NCI-H2196 treated with DMSO at 0.1 percent for 48 hours (cell line): ENCODE data around the gene DAW1.
"Not testable (repeated sequence)": the region's sequence is repeated elsewhere in the genome, so short reads cannot be mapped to it uniquely, and the experiment has no call there.

Experiments
- DNase-seq: peaks from one replicate; lab custom pipeline; 2025; ENCODE audit not compliant: unreplicated experiment; lab: John Stamatoyannopoulos, UW

DAW1 gene

GRCh38 chr2:227871375-227871791 is at the start of gene DAW1:
Gene DAW1 (plus strand): TSS chr2:227871631. CDS start chr2:227871690, 59 bp downstream.
- DNase-seq: no peak

GRCh38 chr2:227822416-227823003 is 48.9 kb upstream of the DAW1 start:
- no peak for DNase-seq

- no peak for DNase-seq
These were observed 47.5 kb upstream of the DAW1 start for GRCh38 chr2:227823922-227824321.

GRCh38 chr2:227824711-227825110 is 46.7 kb upstream of the DAW1 start:
- no peak for DNase-seq

GRCh38 chr2:227826019-227826521 is 45.4 kb upstream of the DAW1 start:
- no peak for DNase-seq

- DNase-seq: no peak
These were observed 44.9 kb upstream of the DAW1 start for GRCh38 chr2:227826563-227826962.

- no peak for DNase-seq
These were observed 44.3 kb upstream of the DAW1 start for GRCh38 chr2:227827143-227827542.

GRCh38 chr2:227828477-227828912 is 42.9 kb upstream of the DAW1 start:
- no peak for DNase-seq

GRCh38 chr2:227829337-227829736 is 42.1 kb upstream of the DAW1 start:
- no peak for DNase-seq

- no peak for DNase-seq
These were observed 37.0 kb upstream of the DAW1 start for GRCh38 chr2:227834423-227834822.

- no peak for DNase-seq
These were observed 36.3 kb upstream of the DAW1 start for GRCh38 chr2:227834916-227835650.

- not testable (repeated sequence) for DNase-seq
These were observed 31.9 kb upstream of the DAW1 start for GRCh38 chr2:227839339-227840129.

GRCh38 chr2:227846831-227847230 is 24.6 kb upstream of the DAW1 start:
- no peak for DNase-seq

GRCh38 chr2:227848146-227848545 is 23.3 kb upstream of the DAW1 start:
- no peak for DNase-seq

- DNase-seq: no peak
These were observed 22.8 kb upstream of the DAW1 start for GRCh38 chr2:227848586-227848985.

GRCh38 chr2:227849906-227850305 is 21.5 kb upstream of the DAW1 start:
- no peak for DNase-seq

- DNase-seq: no peak
These were observed 18.2 kb upstream of the DAW1 start for GRCh38 chr2:227853204-227853629.

GRCh38 chr2:227853765-227854271 is 17.6 kb upstream of the DAW1 start:
- no peak for DNase-seq

- no peak for DNase-seq
These were observed 16.0 kb upstream of the DAW1 start for GRCh38 chr2:227855440-227855839.

- no peak for DNase-seq
These were observed 14.7 kb upstream of the DAW1 start for GRCh38 chr2:227856697-227857096.

GRCh38 chr2:227860221-227860641 is 11.2 kb upstream of the DAW1 start:
- no peak for DNase-seq
